Central memory CD8-positive, alpha-beta T cell (primary cell): ENCODE results near the gene TOP3A.
A peak's percentile ranks its signal among the peaks of the same experiment; 100 is the strongest.

Experiments
- ATAC-seq: fragments of 150-1000 bp; cut with Tn5 transposase; replicated peaks from 2 replicates; pipeline ENCODE4 v1.10.0; 2022; ENCODE audit warnings: mild to moderate bottlenecking, moderate FRiP score, moderate number of reproducible peaks; ENCODE audit not compliant: poor library complexity, severe bottlenecking; ENCODE audit errors: extremely low read depth
- DNase-seq, 2 donors: peaks; one replicate each; pipeline ENCODE4 v3.0.0; 2021; ENCODE audit warnings: low spot score in 2 of 2
- H3K27ac Mint-ChIP-seq: one replicate; pipeline ENCODE4 v1.8.0; 2022; ENCODE audit warnings: low read depth, mild to moderate bottlenecking, moderate library complexity, mixed read lengths
- H3K27me3 Mint-ChIP-seq: one replicate; pipeline ENCODE4 v1.8.0; 2022; ENCODE audit warnings: mixed read lengths
- H3K36me3 Mint-ChIP-seq: one replicate; pipeline ENCODE4 v1.8.0; 2022; ENCODE audit warnings: mild to moderate bottlenecking, moderate library complexity, mixed read lengths; ENCODE audit not compliant: insufficient read depth
- H3K4me1 Mint-ChIP-seq: one replicate; pipeline ENCODE4 v1.8.0; 2022; ENCODE audit warnings: mixed read lengths
- H3K4me3 Mint-ChIP-seq: one replicate; pipeline ENCODE4 v1.8.0; 2022; ENCODE audit warnings: mild to moderate bottlenecking, moderate library complexity, mixed read lengths
- H3K9me3 Mint-ChIP-seq: one replicate; pipeline ENCODE4 v1.8.0; 2022; ENCODE audit warnings: mixed read lengths

TOP3A gene

DNA sequence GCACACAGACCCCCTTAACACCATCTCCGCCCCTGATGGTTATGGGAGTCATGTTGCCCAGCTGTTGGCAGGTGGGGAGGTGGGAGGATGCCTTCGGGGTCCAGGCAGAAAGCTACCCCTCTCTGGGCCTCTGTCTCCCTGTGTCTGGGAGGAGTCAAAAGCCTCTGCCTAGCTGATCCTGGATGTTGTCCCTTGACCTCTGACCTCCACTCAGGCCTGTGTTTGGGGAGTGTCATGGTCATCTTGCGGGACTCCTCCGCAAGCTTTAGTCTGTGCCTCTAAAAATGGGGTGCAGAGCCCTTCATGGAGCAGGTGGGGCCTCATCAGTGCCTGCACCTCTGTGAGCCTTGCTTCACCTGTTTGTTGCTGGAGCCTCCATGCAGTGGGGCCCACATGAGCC, 85.5 kb downstream of the TOP3A start:
- DNase-seq (no peak), ATAC-seq (no peak)
- Mint-ChIP-seq H3K4me3 (no peak overlapping the region), H3K4me1 (peaks cover 44% of the 10 kb centered on the region), H3K27ac (no peak overlapping the region), H3K27me3 (no peaks in the 10 kb centered on the region), H3K9me3 (no peaks in the 10 kb centered on the region), H3K36me3 (peaks cover 7% of the 10 kb centered on the region)

DNA sequence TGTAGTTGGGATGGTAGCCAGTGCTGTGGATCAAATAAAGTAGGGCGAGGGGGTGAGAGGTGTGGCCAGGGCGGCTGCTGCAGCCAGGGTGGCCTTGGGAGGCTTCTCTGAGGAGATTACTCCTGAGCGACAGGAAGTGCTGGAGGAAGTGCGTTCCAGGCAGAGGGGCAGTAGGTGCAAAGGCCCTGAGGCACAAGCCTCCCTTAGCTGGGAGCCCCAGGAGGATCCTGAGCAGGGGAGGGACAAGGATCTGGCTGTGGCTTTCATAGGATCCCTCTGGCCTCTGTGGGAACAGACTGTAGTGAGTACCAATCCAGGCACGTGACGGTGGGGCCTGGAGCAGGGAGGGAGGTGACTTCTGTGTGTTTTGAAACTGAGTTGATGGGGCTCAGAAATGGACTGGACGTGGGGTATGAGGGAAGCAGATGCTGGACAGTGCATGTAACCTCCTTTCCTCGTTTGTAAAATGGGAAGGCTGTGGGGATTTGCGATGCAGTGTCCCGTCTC, 86.6 kb downstream of the TOP3A start:
- ATAC-seq (no peak), DNase-seq (no peak)
- Mint-ChIP-seq H3K36me3 (peaks cover 7% of the 10 kb centered on the region), H3K27me3 (no peaks in the 10 kb centered on the region), H3K4me3 (no peak overlapping the region), H3K9me3 (no peaks in the 10 kb centered on the region), H3K4me1 (peaks cover 44% of the 10 kb centered on the region), H3K27ac (no peak overlapping the region)

DNA sequence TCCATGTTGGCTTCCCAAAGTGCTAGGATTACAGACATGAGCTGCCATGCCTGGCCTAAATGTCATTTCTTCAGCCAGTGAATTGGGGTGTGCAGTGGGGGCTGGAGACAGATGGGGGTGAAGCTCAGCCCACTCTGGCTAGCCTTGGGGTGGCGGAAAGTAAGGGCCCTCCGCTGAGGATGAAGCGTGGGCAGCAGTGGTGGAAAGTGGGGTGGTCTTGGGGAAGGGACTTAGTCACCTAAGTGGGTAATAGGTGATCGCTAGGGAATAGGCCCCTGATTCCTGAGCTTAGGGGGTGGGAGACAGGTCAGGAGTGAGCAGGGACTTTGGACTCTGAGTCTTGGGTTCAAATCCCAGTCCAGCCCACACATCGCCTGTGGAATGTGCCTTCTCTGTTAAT, 87.2 kb downstream of the TOP3A start:
- Mint-ChIP-seq H3K27ac (no peak overlapping the region), H3K36me3 (peaks cover 7% of the 10 kb centered on the region), H3K27me3 (no peaks in the 10 kb centered on the region), H3K4me1 (peaks cover 44% of the 10 kb centered on the region), H3K9me3 (no peaks in the 10 kb centered on the region), H3K4me3 (no peak overlapping the region)
- ATAC-seq (no peak), DNase-seq (no peak)

DNA sequence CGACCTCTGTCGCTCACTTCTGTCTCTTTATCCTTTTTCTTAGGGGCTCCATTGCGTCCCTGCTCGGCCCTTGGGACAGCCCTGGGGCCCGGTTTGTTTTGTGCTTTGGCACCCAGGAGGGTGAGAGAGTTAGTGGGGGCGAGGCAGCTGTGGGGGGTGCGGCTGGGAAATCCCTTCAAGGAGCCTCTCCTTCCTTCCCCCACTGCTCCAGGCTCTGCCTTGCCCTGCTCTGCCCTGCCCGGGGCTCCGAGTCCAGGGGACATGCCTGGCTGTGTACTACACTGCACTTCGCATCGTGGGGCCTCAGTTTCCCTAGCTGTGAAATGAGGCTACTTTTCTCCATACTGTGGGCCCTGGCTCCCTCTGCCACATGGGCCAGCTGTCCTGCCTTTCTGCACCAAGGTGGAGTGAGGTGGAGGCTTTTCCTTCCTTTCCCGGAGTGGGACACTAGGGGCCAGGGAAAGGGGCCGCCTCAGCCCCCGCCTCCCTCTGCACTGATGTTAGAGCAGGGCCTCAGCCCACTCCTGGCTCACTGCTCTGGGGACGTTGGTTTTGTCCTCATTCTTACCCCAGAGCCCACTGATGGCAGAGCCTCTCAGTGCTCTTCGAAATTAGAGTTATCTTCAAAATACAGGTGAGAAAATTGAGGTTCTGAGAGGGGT, 88.4 kb downstream of the TOP3A start:
- H3K9me3 Mint-ChIP-seq, result no peaks in the 10 kb centered on the region
- H3K36me3 Mint-ChIP-seq, result peaks cover 7% of the 10 kb centered on the region
- ATAC-seq (no peak), DNase-seq (no peak)
- peak overlapping the region; percentile 89 for H3K4me3 Mint-ChIP-seq
- no peaks in the 10 kb centered on the region for H3K27me3 Mint-ChIP-seq
- H3K4me1 Mint-ChIP-seq, result peaks cover 44% of the 10 kb centered on the region
- peak overlapping the region; percentile 88 for H3K27ac Mint-ChIP-seq

DNA sequence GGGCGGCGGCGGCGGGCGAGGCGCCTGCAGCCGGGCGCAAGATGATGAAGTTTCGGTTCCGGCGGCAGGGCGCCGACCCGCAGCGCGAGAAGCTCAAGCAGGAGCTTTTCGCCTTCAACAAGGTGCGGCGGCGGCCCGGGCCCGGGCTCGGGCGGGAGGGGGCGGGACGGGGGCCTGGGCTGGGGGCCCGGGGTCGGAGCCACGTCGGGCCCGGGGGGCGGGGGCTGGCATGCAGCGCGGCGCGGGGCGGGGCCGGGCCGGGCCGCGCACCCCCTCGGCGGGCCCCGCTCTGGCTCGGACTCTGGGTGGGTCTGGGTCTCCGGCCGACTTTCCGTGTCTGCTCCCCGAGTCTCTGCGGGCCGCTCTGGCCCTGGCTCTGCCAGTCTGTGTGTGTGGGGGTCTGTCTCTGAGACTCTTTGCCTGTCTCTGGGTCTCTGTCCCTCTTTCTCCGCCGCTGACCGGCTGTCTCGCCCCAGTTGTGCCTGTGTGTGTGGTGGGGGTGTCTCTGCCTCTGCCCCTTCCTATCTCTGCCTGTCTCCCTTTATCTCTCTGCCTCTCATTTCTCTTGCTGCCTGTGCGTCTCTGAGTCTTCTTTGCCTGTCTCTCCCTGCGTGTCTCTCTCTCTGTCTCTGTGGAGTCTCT, 89.0 kb downstream of the TOP3A start:
- Mint-ChIP-seq H3K27me3 (no peaks in the 10 kb centered on the region), H3K36me3 (peaks cover 7% of the 10 kb centered on the region), H3K4me3 (peak overlapping the region; percentile 89), H3K9me3 (no peaks in the 10 kb centered on the region), H3K4me1 (peaks cover 39% of the 10 kb centered on the region), H3K27ac (peak overlapping the region; percentile 88)
- peak; percentile 6 for ATAC-seq
- no peak for DNase-seq

DNA sequence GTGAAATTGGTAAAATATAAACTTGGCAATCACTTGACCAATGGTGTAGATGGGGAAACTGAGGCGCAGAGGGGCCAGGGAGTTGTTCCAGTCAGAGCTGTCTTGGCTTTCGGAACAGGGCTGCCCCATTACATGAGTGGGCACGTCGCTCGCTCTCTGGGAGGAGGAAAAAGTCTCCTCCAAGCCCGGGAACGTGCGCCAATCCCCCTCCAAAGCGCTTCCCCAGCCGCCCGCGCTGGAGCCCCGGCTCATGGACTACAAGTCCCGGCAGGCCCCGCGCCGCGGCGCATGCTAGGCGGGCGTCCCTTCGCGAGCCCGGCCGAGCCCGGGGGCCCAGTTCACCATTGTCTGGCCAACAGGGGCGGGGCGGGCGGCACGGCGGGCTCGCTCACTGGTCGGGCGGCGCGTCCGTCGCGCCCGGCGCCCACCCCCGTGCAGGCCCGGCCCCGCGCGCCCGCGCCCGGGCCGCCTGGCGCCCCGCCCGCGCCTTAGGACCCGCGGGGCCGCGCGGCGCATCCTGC, 89.6 kb downstream of the TOP3A start, which contains the start of gene LLGL1:
LLGL1 (plus strand) TSS at position 515 of the 521 bp plus-strand sequence. CDS start 48 bp downstream, outside the sequence.
- H3K4me1 Mint-ChIP-seq, result peaks cover 39% of the 10 kb centered on the region
- H3K9me3 Mint-ChIP-seq, result no peaks in the 10 kb centered on the region
- no peaks in the 10 kb centered on the region for H3K27me3 Mint-ChIP-seq
- peak; percentile 87 to 91 for DNase-seq
- H3K27ac Mint-ChIP-seq, result peak within 1 kb of the TSS; percentile 88
- peak within 1 kb of the TSS; percentile 89 for H3K4me3 Mint-ChIP-seq
- ATAC-seq, result peak; percentile 98
- H3K36me3 Mint-ChIP-seq, result peaks cover 7% of the 10 kb centered on the region

DNA sequence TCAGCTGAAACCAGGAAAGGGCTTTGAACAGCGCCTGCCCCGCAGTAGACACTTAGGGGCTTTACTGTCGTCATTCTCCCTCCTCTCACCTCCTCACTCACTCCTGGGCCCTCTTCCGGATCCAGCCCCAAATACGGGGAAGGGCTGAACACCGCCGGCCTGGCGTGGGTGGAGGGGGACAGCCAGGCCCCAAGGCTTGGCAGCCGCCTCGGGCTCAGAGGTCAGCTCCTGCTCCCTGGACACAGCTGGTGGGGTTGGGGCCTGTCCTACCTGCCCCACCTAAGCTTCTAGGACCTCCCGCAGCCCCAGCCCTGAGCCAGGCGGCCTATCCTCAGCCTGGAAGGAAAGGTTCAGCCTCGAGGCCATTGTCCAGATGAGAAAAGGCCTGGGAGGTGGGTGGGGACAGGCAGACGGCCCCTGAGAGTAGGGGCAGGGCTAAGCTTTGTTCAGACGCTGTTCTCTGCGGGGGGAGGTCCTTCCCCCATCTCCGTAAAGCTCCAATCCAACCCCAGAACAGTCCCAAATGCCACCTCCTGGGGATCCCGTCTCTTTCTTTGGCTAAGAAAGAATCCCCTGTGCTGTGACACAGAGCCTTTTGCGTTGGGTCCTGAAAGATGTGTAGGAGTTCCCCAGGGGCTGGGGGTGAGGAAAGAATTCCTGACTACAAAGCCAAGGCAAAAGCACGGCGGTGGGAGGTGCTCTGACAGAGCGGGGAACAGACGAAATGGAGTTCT, 90.2 kb downstream of the TOP3A start:
- H3K4me3 Mint-ChIP-seq, result peak overlapping the region; percentile 89
- H3K27me3 Mint-ChIP-seq, result no peaks in the 10 kb centered on the region
- H3K9me3 Mint-ChIP-seq, result no peaks in the 10 kb centered on the region
- H3K4me1 Mint-ChIP-seq, result peaks cover 34% of the 10 kb centered on the region
- H3K36me3 Mint-ChIP-seq, result peaks cover 7% of the 10 kb centered on the region
- DNase-seq, result no peak
- H3K27ac Mint-ChIP-seq, result peak overlapping the region; percentile 22
- no peak for ATAC-seq

DNA sequence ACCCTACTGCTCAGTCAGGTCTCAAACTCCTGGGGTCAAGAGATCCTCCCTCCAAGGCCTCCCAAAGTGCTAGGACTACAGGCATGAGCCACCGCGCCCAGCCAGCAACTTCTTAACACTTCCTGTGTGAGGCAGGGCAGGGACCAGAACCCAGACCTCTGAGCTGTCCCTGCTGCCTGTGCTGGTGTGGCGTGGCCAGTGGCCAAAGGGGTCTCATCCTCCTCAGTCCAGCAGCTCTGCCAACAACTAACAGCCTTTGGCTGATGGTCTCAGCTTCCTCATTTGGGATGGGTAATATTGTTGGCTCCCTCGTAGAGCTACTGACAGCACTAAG, 90.8 kb downstream of the TOP3A start:
- no peaks in the 10 kb centered on the region for H3K27me3 Mint-ChIP-seq
- ATAC-seq, result no peak
- no peak overlapping the region for H3K27ac Mint-ChIP-seq
- no peaks in the 10 kb centered on the region for H3K9me3 Mint-ChIP-seq
- H3K4me3 Mint-ChIP-seq, result no peak overlapping the region
- H3K4me1 Mint-ChIP-seq, result peaks cover 33% of the 10 kb centered on the region
- DNase-seq, result no peak
- peaks cover 7% of the 10 kb centered on the region for H3K36me3 Mint-ChIP-seq
